ENCODE data around the gene SLC41A3.
"Not testable (repeated sequence)": the region's sequence is repeated elsewhere in the genome, so short reads cannot be mapped to it uniquely, and the experiment has no call there.

The SLC41A3 gene

DNA sequence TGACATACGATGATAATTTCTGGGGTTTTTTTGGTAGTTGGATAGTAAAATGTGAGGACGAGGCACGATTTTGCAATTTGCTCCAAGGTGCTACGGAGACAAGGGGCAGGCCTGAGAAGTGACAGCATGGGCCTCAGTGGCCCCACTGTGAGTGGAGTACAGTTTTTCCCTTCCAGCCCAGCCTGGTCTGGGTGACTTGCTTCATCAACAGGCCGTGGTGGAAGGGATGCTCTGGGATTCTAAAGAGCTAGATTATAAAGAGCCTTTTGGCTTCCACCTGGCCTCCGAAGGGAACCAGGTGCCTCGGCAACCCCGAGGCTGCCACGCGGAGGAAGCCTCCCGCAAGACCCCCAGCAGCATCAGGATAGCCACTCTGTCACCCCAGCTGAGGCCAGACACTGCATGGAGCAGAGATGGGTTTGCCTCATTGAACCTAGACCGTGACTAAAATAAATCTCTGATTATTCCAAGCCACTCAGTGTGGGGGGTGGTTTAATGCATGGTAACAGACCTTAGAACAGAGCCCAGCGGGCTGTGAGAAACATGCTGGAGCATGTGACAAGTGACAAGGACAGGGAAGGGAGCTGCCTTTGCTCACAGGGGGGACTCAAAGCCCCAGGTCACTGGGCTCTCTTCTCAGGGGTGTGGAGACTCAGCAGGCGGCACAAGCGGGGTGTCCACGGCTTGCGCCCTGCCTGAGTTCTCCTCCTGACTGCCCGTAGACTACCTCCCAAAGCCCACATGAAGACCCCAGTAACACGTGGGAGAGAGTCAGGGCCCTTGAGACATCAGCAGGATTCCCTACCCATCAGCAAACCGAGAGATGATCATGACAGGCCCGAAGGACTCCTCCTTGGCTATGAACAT, 22.6 kb upstream of the SLC41A3 start:
- DNase-seq (ENCODE audit: low read depth, low spot score): no peak

DNA sequence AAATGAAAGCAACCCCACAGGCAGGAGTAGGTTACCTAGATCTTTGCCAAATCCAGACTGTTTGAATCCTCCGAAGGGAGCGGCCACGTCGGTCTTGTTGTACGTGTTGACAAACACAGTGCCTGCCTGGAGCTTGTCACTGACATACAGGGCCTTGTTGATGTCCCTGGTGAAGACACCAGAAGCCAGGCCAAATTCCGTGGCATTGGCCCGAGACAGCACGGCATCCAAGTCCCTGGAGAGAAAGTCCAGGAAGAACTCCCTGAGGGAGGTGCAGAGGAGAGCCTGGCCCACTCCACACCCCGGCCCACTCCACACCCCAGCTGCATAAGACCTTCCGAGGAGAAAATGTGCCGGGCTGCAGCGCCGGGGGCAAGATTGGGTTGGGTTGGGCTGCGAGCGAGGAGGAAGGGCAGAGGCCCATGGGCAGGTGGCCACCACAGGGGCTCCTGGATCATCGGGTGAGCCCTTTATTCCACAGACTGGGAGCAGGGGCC, 21.8 kb upstream of the SLC41A3 start:
- no peak for DNase-seq (ENCODE audit: low read depth, low spot score)

DNA sequence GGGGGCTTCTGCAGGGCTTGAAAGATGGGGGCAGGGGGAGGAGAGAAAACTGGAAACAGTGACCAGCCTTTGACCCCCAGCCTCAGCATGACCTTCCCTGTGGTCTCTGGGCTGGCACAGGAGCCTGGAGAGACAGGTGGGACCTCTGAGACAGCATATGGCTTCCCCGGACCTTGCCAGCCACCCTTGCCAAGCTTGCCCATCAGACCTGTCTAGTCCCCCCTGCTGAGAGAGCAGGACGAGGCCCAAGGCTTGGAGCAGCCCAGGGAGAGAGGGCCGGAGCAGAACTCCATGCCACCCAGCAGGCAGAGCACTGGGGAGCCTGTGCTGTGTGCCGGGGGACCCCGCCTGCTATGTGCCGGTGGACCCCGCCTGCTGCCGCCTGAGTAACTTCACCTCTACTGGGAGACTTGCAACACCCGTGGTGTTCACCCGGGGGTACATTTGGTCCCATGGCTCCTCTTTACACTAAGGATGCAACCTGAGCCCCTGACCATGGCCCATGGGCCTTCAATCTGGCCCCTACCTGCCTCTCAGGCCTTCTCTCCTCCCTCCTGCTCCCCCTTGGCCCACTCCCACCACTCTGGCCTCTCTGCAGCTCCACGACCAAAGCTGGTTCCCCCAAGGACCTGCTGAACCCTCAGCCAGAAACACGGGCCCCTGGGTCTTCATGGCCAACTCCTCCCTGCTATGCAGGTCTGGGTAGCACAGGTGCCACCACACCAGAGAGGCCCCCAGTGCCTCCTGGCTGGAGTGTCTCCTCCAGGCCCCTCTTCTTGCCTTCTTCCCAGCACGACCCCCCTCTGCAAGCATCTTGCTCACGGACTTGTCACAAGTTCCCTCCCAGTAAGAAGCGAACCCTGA, 21.1 kb upstream of the SLC41A3 start:
- no peak for DNase-seq (ENCODE audit: low read depth, low spot score)

DNA sequence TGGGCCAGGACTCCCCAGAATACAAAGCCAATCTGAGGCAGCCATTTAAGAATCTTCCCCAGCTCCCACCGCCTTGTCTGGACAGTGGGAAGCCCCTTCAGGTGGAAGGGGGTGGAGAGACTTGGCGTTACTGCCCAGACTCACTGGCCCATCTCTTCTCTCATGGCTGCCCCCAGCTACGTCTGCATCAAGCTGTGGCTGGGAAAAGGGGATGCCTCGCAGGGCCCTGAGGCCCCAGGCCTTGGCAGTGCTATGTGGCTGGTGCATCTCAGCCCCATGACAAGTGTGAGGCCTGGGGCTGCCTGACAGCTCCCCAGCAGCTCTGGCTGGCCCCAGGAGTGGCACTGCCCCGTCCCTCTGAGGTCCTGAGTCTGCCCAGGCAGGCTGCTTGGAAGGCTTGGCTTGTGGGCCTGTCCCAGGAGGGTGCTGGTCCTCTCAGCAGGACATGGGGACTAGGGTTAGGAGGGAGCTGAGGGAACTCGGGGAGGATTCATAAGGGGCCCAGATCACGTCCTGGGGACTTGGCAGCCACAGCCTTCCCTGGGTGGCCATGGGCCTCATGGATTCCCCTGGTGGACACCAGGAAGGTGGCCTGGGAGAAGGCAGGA, 20.2 kb upstream of the SLC41A3 start:
- DNase-seq (ENCODE audit: low read depth, low spot score): no peak

DNA sequence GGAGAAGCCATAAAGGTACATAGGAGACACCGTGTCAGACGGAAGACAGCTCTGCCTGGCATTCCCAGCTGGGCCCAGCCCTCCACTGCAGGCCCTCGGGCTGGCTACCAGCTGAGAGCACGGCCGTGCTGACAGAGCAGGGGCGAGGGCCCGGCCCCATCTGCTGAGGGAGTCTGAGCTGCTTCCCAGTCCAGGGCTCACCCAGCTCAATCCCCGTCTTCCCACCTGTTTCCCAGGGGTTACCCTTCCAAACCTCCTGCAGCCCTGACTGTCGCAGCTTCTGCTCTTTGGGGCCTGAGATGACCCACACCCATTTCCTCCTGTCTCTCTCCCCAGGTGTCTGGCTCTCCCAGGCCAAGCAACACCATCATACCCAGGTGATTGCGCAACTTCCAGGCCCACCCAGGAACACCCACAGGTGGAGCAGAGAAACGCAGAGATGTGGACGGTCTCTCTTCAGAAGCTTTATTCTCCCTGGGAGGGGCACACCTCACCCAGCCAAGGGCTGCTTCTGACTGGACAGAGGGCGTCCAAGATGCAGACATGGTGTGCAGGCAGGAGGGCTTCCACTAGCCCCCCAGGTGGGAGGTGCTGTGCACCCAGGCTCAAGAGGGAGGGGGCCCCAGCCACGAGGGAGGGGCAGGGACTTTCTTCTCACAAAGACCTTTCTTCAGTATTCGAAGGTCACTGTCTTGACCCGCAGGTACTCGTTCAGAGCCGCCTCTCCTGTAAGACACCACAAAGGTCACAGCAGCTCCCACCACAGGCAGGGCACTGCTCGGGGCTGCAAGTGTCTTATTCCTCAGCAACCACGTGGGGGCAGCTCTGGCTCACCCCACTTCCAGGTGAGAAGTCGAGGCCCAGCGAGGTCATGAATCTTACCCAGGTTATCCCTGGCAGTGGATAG, 19.4 kb upstream of the SLC41A3 start:
- DNase-seq (ENCODE audit: low read depth, low spot score): no peak

DNA sequence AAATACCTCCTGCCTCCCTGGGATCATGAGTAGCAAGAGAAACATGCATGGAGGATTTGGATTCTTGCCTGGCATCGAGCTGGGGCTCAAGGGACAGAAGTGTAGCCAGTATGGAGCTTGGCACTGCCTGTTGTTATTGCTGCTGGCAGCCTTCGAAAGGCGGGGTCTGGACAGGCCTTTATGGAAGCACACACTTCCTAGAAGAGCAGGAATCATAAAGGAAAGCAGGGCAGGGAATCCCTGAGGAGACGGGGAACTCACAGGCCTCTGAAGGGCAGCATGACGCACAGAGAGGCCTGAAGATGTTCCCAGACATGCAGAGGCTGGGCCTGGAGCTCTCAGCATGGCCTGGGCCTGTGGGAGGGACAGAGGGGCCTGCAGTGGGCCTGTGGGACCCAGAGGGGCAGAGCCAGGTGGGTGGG, 18.6 kb upstream of the SLC41A3 start:
- no peak for DNase-seq (ENCODE audit: low read depth, low spot score)

DNA sequence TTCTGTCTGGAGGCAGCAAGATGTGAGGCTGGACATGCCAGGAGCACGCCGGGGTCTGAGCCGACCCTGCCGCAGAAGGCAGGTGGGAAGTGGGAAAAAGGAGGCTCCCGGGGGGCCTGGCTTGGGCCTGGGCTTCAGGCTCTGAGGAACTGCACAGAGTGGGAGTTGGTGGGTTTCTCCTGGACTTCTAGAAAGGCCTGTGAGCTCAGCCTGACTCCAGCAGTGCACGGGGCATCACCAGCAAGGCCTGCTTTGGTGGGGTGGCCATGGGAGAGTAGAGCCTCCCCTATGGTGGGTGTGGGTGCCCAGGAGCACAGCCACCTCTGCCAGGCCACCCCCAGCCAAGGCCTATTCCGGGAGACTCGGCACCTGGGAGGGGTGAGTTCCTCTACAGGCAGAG, 18.1 kb upstream of the SLC41A3 start:
- no peak for DNase-seq (ENCODE audit: low read depth, low spot score)

DNA sequence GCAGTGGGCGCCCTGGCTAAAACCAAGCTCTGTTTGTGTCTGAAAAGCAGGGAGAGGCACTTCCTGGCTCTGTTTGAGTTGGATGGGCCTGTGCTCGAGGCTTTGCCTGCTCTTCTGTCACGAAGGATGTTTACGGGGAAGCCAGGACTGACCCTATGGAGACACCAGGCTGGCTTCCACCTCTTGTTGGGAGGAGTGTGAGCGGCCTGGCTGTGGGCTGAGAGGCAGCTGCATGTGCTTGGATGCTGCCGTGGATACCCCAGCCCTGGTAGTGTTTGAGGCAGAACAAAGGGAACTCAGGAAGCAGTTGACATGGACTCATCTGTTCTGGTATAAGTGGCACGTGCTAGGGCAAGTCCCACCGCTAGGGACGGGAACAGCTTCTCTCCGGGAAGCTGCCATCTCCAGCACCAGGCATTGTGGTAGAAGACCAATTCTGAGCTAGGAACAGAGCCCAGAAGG, 17.6 kb upstream of the SLC41A3 start:
- no peak for DNase-seq (ENCODE audit: low read depth, low spot score)

DNA sequence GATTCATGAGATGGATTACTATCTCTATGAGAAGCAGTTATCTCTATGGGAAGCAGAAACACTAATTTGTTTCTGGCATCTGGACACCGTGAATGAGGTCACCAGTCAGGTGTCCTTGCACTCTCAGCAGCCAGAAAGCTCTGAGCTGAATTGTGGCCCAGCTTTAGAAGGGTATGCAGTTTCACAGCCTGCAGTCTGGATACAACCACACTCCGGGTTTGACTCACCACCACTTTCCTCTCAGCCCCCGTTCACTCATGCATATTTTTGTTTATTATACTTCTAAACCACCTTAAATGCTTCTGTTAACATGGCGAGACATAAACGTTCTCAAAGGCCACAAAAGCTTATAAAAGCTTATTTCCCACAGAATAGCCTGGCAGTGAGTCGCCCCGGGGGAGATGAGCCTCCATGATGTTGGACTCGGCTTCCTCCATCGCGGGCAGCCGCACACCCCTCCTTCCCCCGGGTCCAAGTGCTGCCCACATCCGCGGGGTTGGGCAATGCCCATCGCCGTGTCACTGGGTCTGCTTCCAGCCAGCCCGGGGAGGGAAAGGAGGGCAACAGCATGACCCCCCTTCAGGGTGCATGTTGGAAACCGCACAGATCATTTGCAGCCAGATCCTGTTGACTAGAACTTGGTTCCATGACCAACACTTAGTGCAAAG, 16.8 kb upstream of the SLC41A3 start:
- DNase-seq (ENCODE audit: low read depth, low spot score): no peak

DNA sequence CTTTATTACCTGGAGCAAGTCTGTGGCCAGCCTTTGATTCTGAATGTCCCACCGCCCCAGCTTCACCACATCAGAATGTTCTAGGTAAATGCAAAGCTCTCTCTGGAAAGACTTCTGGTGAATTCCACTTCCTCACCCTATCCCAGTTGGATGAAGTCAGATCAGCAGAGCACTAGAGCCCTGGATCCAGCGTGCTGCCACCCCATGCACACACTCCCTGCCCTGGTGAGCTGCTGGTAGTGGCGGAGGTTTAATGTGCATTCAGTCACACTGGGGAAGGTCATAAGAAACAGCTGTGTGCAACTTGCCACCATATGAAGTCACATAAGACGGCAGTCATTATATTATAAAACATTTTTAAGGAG, 16.3 kb upstream of the SLC41A3 start:
- no peak for DNase-seq (ENCODE audit: low read depth, low spot score)

DNA sequence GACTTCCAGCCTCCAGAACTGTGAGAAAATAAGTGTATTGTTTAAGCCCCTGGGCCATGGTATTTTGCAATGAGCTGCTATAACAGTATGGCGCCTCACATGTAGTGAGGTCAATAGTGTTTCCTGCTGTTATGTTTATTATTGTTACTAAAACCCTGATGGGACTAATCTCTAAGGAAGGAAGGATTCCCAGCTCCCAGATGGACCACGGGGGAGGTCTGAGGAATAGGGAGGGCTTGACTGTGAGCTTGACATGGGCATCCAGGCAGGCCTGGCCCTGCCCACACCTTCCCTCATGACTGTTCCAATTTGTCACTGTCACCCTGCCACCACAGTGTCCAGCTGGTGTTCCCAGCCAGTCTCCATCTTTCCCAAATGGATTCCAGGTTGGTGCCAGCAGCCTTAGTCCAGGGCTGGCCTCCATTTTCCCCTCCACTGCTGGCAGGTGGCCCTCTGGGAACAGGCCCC, 14.5 kb upstream of the SLC41A3 start:
- DNase-seq (ENCODE audit: low read depth, low spot score): no peak

DNA sequence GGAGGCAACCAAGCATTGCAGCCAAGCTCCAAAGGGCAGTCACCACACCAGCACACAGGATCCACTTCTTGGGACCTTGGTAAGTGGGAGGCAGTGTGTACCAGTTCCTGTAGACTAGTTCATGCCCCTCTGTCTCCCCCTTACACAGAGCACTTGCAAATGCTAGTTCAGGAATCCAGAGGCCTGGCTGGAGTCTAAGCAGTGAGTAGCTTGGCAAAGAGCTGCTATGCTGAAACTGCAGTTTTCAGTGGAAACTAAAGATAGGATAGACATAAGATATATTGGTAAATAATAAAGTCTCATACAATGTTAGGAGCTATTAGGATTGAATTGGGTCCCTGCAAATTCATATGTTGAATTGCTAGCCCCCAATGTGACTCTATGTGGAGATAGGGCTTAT, 13.9 kb upstream of the SLC41A3 start:
- no peak for DNase-seq (ENCODE audit: low read depth, low spot score)

DNA sequence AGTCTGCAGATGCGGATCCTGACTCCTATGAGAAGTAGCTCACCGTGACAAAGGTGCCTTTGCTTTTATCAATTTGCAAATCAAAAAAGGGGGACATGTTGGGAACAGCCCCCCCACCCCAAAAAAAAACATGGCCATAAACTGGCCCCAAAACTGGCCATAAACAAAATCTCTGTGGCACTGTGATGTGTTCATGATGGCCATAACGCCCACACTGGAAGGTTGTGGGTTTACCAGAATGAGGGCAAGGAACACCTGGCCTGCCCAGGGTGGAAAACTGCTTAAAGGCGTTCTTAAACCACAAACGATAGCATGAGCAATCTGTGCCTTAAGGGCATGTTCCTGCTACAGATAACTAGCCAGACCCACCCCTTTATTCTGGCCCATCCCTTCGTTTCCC, 12.3 kb upstream of the SLC41A3 start:
- not testable (repeated sequence) for DNase-seq (ENCODE audit: low read depth, low spot score)

DNA sequence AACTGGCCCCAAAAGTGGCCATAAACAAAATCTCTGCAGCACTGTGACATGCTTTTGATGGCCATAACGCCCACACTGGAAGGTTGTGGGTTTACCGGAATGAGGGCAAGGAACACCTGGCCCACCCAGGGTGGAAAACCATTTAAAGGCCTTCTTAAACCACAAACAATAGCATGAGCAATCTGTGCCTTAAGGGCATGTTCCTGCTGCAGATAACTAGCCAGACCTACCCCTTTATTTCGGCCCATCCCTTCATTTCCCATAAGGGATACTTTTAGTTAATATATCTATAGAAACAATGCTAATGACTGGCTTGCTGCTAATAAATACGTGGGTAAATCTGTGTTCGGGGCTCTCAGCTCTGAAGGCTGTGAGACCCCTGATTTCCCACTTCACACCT, 8.2 kb upstream of the SLC41A3 start:
- not testable (repeated sequence) for DNase-seq (ENCODE audit: low read depth, low spot score)

DNA sequence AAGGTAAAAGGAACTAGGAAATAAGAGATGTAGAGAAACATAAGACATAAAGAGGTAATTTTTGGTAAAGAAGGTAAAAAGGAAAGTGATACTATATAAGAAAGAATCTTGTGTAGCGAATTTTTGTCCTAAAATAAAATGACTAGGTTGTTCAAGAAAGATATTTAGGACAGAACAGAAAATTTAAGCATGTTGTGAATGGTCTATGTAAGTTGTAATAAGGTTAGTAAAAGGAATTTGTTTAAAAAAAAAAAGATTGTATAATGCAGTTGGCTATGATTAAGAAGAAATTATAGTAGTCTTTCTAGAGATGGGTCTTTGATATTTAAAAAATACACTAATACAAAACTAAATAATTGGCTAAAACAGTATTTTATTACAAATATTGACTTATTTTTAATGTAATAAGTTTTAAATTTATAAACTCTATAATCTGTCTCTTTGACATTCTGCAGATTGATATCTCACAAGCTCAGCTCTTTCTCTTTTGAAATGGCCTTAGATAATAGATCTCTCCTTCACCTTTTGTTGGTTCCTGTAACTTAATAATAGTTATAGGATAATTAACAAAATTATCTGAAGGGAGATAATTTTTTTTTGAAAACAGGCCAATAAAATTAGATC, 3.7 kb upstream of the SLC41A3 start:
- DNase-seq (ENCODE audit: low read depth, low spot score): no peak

DNA sequence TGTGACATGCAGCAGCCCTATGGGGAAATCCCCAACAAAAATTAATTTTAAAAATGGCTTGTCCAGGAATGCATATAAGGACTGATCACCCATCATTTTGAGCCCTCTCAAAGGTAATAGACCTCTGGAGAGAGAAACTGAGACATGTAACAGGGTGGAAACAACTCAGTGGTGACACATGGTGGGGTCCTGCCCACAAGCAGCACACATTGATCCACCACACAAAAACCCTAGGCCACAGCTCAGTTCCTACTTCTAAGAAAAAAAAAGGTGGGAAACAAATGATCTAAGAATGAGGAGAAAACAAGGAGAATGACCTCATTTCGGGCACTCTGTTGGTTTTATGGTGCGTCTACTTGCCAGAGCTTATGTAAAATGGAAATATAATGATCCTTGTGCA, 1.9 kb upstream of the SLC41A3 start:
- no peak for DNase-seq (ENCODE audit: low read depth, low spot score)

DNA sequence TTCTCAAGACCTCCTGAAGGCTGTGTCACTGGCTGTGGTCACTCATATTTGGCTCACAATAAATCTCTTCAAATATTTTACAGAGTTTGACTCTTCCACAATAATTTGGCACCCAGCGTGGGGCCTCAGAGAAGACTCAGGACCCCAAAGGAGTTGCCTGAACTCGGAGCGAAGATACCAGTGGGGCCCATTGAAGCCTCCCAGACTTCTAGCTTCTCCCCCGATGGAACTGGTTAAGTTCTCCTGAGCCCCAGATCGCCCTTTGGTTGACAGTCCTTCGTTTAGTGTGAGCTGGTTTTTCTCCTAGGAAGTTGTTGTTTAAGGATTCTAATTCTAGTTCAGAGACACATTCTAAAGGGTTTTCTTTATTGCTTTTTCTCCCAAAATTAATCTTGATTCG, 1.4 kb upstream of the SLC41A3 start:
- DNase-seq (ENCODE audit: low read depth, low spot score): no peak

DNA sequence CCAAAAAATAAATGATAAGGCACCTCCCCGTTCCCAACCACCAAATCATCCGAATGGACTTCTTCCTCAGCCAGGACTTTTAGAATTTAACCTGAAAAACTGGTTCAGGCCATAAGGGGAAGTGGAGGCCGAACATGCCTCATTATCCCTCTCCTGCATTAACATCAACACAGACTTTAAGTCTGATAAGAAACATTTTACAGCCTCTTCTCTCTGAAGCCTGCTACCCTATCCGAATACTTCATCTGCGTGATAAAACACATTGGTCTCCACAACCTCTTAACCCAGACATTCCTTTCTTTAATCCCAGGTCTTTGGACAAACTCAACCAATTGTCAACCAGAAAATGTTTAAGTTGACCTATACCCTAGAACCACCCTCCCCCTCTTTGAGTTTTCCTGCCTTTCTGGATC, 850 bp upstream of the SLC41A3 start:
- no peak for DNase-seq (ENCODE audit: low read depth, low spot score)

DNA sequence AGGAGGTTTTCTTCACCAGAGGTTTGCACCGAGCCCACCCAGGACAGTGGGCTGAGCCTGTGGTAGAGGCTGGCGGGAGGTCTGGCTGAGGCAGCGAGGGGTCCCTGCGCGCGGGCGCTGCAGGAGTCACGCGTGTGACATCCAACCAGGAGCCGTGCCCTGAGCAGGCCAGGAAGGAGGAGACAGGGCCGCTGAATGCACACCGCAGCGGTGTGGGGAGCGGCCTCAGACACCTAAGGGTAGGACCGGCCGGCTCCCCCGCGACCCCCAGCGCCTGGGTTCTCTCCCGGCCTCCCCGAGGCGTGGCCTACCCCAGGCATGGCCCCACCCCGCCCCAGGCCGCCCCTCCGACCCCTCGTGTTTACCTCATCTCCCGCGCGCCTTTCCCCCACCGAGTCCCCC, 412 bp downstream of the SLC41A3 start:
- peak; percentile 6 for DNase-seq (ENCODE audit: low read depth, low spot score)

DNA sequence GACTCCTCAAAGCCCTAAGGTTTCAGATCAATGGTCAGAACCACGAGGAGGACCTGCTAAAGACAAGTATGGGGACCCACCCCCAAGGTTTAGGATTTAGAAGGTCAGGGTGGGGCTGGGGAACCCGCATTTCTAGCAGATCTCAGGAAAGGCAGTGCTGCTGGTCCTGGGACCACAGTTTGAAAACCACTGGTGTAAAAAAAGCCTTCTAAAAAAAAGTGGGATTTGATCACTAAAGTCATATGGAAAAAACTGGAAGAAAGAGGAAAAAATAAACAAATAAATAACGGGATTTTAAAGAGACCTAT, 832 bp downstream of the SLC41A3 start:
- DNase-seq (ENCODE audit: low read depth, low spot score): no peak
